HFF-Myc (cell line): ENCODE results near the gene NCAPG2.

Experiments used
- DNase-seq: peaks from one replicate; pipeline ENCODE4 v3.0.0-alpha.2; 2011; ENCODE audit warnings: low read depth; ENCODE audit errors: extremely low read depth
- H3K4me3 ChIP-seq: replicated peaks from 2 replicates; pipeline ENCODE4 v1.5.1; 2011; ENCODE audit warnings: low read depth, mild to moderate bottlenecking, control low read depth, low read length
- CTCF ChIP-seq: IDR thresholded peaks from 2 replicates; pipeline ENCODE4 v1.5.1; 2012; ENCODE audit warnings: mild to moderate bottlenecking, low read depth, low read length, control low read depth; ENCODE audit errors: missing control alignments

Gene NCAPG2

DNA sequence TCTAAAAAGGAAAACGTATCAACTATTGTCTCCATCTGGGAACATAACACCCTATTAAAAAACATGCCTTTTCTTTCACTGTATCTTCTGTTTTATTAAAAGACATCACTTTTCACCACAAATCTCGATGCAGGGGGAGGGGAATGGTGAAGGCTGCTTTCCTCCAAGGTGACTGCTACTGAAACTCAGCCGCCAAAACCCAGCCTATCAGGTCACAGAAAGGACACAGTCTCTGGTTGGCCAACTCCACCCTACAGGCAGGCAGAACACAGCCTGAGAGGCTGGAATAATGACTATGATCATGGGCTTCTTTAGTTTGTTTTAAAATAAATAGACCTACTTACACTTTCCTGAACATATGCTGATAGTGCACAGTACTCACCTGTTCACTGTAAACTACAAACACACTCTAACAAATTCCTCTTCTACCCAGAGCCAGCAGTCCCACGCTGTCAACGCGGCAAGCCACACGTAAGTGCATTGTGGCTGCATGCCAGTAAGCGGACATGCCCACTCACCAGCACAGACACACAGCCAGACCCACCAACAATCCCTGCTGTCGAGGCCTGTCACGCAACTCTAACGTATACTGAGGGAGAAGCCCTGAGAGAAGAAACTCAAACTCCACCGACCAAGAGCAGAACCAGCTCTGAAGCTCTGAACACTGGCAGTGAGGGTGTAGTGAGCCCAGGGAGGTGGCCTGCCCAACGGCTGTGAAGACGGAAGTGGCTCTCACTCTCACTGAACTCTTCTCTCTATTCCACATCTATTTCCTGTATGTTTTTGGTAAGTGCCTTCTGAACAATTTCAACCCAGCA lies 41.8 kb downstream of the NCAPG2 start:
- no peak overlapping the region for H3K4me3 ChIP-seq
- DNase-seq = no peak
- no peak for TF ChIP-seq CTCF

- no peak for DNase-seq
- no peak for TF ChIP-seq CTCF
- no peak overlapping the region for H3K4me3 ChIP-seq
These were observed 46.1 kb downstream of the NCAPG2 start for GRCh38 chr7:158658475-158658874.

GRCh38 chr7:158657189-158657746 lies 47.3 kb downstream of the NCAPG2 start:
- DNase-seq = no peak
- no peak for TF ChIP-seq CTCF
- no peak overlapping the region for H3K4me3 ChIP-seq

GRCh38 chr7:158655931-158656441 lies 48.6 kb downstream of the NCAPG2 start:
- DNase-seq = no peak
- no peak for TF ChIP-seq CTCF
- no peak overlapping the region for H3K4me3 ChIP-seq

GRCh38 chr7:158655507-158655906 lies 49.1 kb downstream of the NCAPG2 start:
- TF ChIP-seq CTCF = no peak
- no peak for DNase-seq
- H3K4me3 ChIP-seq = no peak overlapping the region

DNA sequence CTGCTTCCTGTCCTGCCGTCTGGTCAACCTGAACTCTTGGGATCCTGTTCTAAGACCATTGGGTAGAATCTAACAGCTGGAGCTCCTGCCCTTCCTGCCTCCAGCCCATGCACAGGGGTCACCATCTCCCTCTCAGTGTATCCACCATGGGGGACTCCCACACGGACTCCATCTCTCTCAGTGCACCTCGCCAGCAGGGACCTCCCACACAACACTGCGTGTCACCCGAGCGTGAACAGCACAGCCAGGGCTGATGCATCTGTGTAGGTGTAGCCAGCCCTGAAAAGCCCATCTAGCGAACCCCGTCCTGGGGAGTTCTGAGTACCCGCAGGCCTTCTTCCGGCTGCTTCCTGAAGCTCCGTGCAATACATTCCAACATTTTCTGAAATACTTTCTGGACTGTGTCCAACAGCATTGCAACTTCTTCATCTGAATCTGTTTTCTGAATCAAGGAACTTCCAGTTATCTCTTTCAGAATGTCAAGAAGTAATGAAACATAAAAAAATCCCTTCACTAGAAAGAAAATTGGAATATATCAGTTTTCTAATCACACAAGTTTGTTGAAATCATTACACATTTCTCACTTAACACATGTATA lies 52.5 kb downstream of the NCAPG2 start:
- no peak for DNase-seq
- no peak overlapping the region for H3K4me3 ChIP-seq
- no peak for TF ChIP-seq CTCF
